ENCODE data around the gene CNN3. TPM values are rescaled to one million over a fixed set of nuclear protein-coding genes. Genes with fewer than 3 reads are reported as not detected.

The CNN3 gene
- total RNA-seq, 2 experiments from 2014 or later, result not detected

DNA sequence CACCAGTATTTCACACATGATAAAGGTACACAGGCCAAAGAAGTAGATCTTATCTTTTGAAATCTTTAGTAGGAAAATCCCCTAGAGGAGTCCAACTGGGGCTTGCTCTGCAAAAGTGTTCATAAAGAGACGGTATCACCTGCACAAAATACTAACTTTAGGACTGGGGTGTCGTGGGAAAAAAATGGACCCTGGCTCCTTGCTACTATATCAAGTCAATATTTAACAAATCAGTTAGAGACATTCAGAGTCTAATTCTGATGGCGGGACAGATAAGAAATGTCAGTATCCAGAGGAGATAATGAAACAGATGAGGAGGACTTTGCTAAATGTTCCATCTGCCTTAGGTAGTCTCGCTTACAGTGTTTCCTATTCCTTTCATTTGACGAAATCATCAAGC is 25.6 kb upstream of the CNN3 start:
- Histone ChIP-seq H3K4me1 (ENCODE audit: insufficient read depth, low read length, poor library complexity, severe bottlenecking) (no peaks in the 10 kb centered on the region), H3K4me3 (ENCODE audit: low read depth, low read length, poor library complexity, severe bottlenecking) (no peak overlapping the region), H3K79me2 (ENCODE audit: insufficient read depth, low read depth, low read length) (no peaks in the 10 kb centered on the region), H3K9me3 (ENCODE audit: low read length) (no peaks in the 10 kb centered on the region), H3K9me2 (ENCODE audit: insufficient read depth, low read length) (no peaks in the 10 kb centered on the region), H3K4me2 (ENCODE audit: low read length) (no peak overlapping the region), H2AFZ (ENCODE audit: low read length) (no peak overlapping the region), H3K27ac (ENCODE audit: low read depth, low read length, poor library complexity, severe bottlenecking) (no peak overlapping the region), H4K20me1 (ENCODE audit: insufficient read depth, low read length) (no peaks in the 10 kb centered on the region), H3K36me3 (ENCODE audit: insufficient read depth, low read length) (no peaks in the 10 kb centered on the region)
- DNase-seq (ENCODE audit: low spot score), result no peak
- BruUV-seq (replicated peaks), result no TSS peak
- TF ChIP-seq EZH2phosphoT487 (IDR thresholded peaks at IDR 0.05; ENCODE audit: borderline replicate concordance, low read depth, low read length), result no peak
- intact Hi-C loops (cut with micrococcal nuclease; ENCODE audit: unreplicated experiment), result no loop called here
- CTCF ChIA-PET (ENCODE audit: unreplicated experiment), result no interaction called here
- POLR2A ChIA-PET, result interaction anchor here (0.7 kb wide), 1 partner anchor 42 kb away, joined by 3 read pairs; no protein-coding TSS in a partner anchor

DNA sequence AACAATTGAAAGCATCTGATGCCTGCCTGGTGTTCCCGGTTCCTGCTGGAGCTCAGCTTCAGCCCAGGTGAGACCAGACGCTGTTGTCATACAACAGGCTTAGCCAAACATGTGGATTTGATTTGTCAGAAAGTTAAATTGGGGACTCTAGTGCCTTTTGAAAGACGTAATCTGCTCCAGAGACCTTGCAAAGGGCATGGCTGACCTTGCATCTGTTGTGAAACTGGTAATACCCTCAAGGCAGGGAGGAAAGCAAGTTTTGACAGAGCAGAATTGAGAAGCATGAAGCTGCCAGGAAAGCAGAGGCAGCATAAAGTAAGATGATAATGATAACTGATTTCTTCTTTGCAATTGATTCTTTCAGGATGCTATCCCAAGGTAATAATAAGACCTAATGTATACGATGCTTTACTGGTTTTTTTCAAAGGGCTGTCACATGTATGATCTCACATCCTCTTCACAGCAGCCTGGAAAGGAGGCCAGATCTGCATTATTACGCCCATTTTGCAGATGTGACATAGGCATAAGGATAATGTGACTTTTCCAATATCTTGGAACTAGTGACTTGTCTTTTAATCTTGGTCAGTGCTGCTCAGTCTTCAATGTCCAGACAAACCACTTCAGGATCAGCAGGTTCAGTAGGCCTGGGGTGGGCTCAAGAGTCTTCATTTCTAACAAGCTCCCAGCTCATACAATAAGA is 24.7 kb upstream of the CNN3 start:
- H3K9me2 ChIP-seq (ENCODE audit: insufficient read depth, low read length), result no peaks in the 10 kb centered on the region
- H3K36me3 ChIP-seq (ENCODE audit: insufficient read depth, low read length), result no peaks in the 10 kb centered on the region
- no peak for DNase-seq (ENCODE audit: low spot score)
- CTCF ChIA-PET (ENCODE audit: unreplicated experiment), result no interaction called here
- no peaks in the 10 kb centered on the region for H4K20me1 ChIP-seq (ENCODE audit: insufficient read depth, low read length)
- H3K27ac ChIP-seq (ENCODE audit: low read depth, low read length, poor library complexity, severe bottlenecking), result no peak overlapping the region
- BruUV-seq (replicated peaks), result no TSS peak
- TF ChIP-seq EZH2phosphoT487 (IDR thresholded peaks at IDR 0.05; ENCODE audit: borderline replicate concordance, low read depth, low read length), result no peak
- TF ChIP-seq, protein P1, sequence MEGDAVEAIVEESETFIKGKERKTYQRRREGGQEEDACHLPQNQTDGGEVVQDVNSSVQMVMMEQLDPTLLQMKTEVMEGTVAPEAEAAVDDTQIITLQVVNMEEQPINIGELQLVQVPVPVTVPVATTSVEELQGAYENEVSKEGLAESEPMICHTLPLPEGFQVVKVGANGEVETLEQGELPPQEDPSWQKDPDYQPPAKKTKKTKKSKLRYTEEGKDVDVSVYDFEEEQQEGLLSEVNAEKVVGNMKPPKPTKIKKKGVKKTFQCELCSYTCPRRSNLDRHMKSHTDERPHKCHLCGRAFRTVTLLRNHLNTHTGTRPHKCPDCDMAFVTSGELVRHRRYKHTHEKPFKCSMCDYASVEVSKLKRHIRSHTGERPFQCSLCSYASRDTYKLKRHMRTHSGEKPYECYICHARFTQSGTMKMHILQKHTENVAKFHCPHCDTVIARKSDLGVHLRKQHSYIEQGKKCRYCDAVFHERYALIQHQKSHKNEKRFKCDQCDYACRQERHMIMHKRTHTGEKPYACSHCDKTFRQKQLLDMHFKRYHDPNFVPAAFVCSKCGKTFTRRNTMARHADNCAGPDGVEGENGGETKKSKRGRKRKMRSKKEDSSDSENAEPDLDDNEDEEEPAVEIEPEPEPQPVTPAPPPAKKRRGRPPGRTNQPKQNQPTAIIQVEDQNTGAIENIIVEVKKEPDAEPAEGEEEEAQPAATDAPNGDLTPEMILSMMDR (conservative IDR thresholded peaks at IDR 0.05; ENCODE audit: low read length), result no peak
- H3K9me3 ChIP-seq (ENCODE audit: low read length), result no peaks in the 10 kb centered on the region
- POLR2A ChIA-PET, result interaction anchor here (0.6 to 0.7 kb wide), 2 partner anchors 43 to 280 kb away, joined by 3 read pairs; no protein-coding TSS in a partner anchor
- no peaks in the 10 kb centered on the region for H3K79me2 ChIP-seq (ENCODE audit: insufficient read depth, low read depth, low read length)
- intact Hi-C loops (cut with micrococcal nuclease; ENCODE audit: unreplicated experiment), result no loop called here
- no peak overlapping the region for H2AFZ ChIP-seq (ENCODE audit: low read length)
- peaks cover 3% of the 10 kb centered on the region for H3K4me1 ChIP-seq (ENCODE audit: insufficient read depth, low read length, poor library complexity, severe bottlenecking)
- no peak overlapping the region for H3K4me3 ChIP-seq (ENCODE audit: low read depth, low read length, poor library complexity, severe bottlenecking)
- no peak overlapping the region for H3K4me2 ChIP-seq (ENCODE audit: low read length)

GRCh38 chr1:94951046-94951445 is 24.1 kb upstream of the CNN3 start:
- H3K9me2 ChIP-seq (ENCODE audit: insufficient read depth, low read length), result no peaks in the 10 kb centered on the region
- no peak for TF ChIP-seq EZH2phosphoT487 (IDR thresholded peaks at IDR 0.05; ENCODE audit: borderline replicate concordance, low read depth, low read length)
- TF ChIP-seq, protein P1 (conservative IDR thresholded peaks at IDR 0.05; ENCODE audit: low read length), result no peak
- no TSS peak for BruUV-seq (replicated peaks)
- H2AFZ ChIP-seq (ENCODE audit: low read length), result no peak overlapping the region
- DNase-seq (ENCODE audit: low spot score), result no peak
- H3K79me2 ChIP-seq (ENCODE audit: insufficient read depth, low read depth, low read length), result no peaks in the 10 kb centered on the region
- H3K36me3 ChIP-seq (ENCODE audit: insufficient read depth, low read length), result no peaks in the 10 kb centered on the region
- intact Hi-C loops (cut with micrococcal nuclease; ENCODE audit: unreplicated experiment), result no loop called here
- H4K20me1 ChIP-seq (ENCODE audit: insufficient read depth, low read length), result no peaks in the 10 kb centered on the region
- H3K9me3 ChIP-seq (ENCODE audit: low read length), result no peaks in the 10 kb centered on the region
- H3K4me3 ChIP-seq (ENCODE audit: low read depth, low read length, poor library complexity, severe bottlenecking), result no peak overlapping the region
- ChIA-PET POLR2A (interaction anchor here (0.6 kb wide), 1 partner anchor 279 kb away, joined by 3 read pairs; no protein-coding TSS in a partner anchor), CTCF (ENCODE audit: unreplicated experiment) (no interaction called here)
- no peak overlapping the region for H3K27ac ChIP-seq (ENCODE audit: low read depth, low read length, poor library complexity, severe bottlenecking)
- no peak overlapping the region for H3K4me2 ChIP-seq (ENCODE audit: low read length)
- H3K4me1 ChIP-seq (ENCODE audit: insufficient read depth, low read length, poor library complexity, severe bottlenecking), result peaks cover 3% of the 10 kb centered on the region
